Liver (tissue), 9 donors: ENCODE data around the gene DIP2C. TPM values are rescaled to one million over a fixed set of nuclear protein-coding genes. Genes with fewer than 3 reads are reported as not detected.

ENCODE experiments used
- DNase-seq: peaks from one replicate; pipeline ENCODE4 v3.0.0-alpha.2; 2017; ENCODE audit warnings: low spot score
- H3K27ac ChIP-seq, 2 donors: one replicate each; pipeline ENCODE4 v1.7.0; 2013; ENCODE audit warnings: inconsistent platforms in 2 of 2, low read length in 2 of 2, control low read depth in 1 of 2, low read depth in 1 of 2, mild to moderate bottlenecking in 1 of 2
- H3K27me3 ChIP-seq, 4 donors: one replicate each; pipeline versions ENCODE4 v1.6.1 to v1.7.0; 2013; ENCODE audit warnings: low read length in 3 of 4, inconsistent platforms in 1 of 4, mild to moderate bottlenecking in 1 of 4, moderate library complexity in 1 of 4; ENCODE audit not compliant: control insufficient read depth in 4 of 4, insufficient read depth in 4 of 4
- H3K36me3 ChIP-seq, 4 donors: one replicate each; pipeline versions ENCODE4 v1.6.1 to v1.7.0; 2013; ENCODE audit warnings: low read length in 3 of 4, mild to moderate bottlenecking in 3 of 4, low read depth in 1 of 4, moderate library complexity in 1 of 4; ENCODE audit not compliant: control insufficient read depth in 4 of 4, insufficient read depth in 3 of 4
- H3K4me1 ChIP-seq, 4 donors: one replicate each; pipeline versions ENCODE4 v1.6.1 to v1.7.0; 2013; ENCODE audit warnings: low read length in 3 of 4, mild to moderate bottlenecking in 3 of 4, moderate library complexity in 1 of 4; ENCODE audit not compliant: control insufficient read depth in 4 of 4, insufficient read depth in 4 of 4
- H3K4me3 ChIP-seq, 3 donors: one replicate each; pipeline versions ENCODE4 v1.6.1 to v1.7.0; 2013; ENCODE audit warnings: low read length in 3 of 3, control low read depth in 1 of 3, low read depth in 1 of 3, mild to moderate bottlenecking in 1 of 3
- H3K9ac ChIP-seq, 2 donors: one replicate each; pipeline ENCODE4 v1.7.0; 2013; ENCODE audit warnings: low read length in 2 of 2, mild to moderate bottlenecking in 2 of 2, moderate library complexity in 2 of 2, control low read depth in 1 of 2, low read depth in 1 of 2
- H3K9me3 ChIP-seq, 4 donors: one replicate each; pipeline versions ENCODE4 v1.6.1 to v1.7.0; 2013; ENCODE audit warnings: low read length in 3 of 4; ENCODE audit not compliant: control insufficient read depth in 4 of 4
- FOXA1 ChIP-seq: IDR thresholded peaks from 2 replicates; pipeline ENCODE4 v1.6.1; 2016; ENCODE audit warnings: antibody characterized with exemption
- HNF4G ChIP-seq: IDR thresholded peaks from 2 replicates; pipeline ENCODE4 v1.6.1; 2016; ENCODE audit warnings: antibody characterized with exemption
- RAD21 ChIP-seq, 2 donors: IDR thresholded peaks; 2 replicates each; pipeline ENCODE4 v1.6.1; 2016; ENCODE audit warnings: antibody characterized with exemption in 2 of 2, mild to moderate bottlenecking in 2 of 2
- REST ChIP-seq: IDR thresholded peaks from 2 replicates; pipeline ENCODE4 v1.6.1; 2016; ENCODE audit warnings: antibody characterized with exemption, mild to moderate bottlenecking
- TAF1 ChIP-seq: conservative IDR thresholded peaks from 2 replicates; pipeline ENCODE4 v1.6.1; 2016; ENCODE audit warnings: antibody characterized with exemption, mild to moderate bottlenecking
- YY1 ChIP-seq: IDR thresholded peaks from 2 replicates; pipeline ENCODE4 v1.6.1; 2016; ENCODE audit warnings: antibody characterized with exemption, mild to moderate bottlenecking
- WGBS: extraction: QIAGEN DNeasy Blood & Tissue Kit; methylation state at CpG from one replicate; pipeline ENCODE4 v1.1.7; 2013; 5-methylcytosine and 5-hydroxymethylcytosine counted together
- polyA plus RNA-seq, 2 donors: library from polyadenylated mRNA; stranded (reverse) in 1 of 2; unstranded in 1 of 2; fragments of 200-250 nt in 1 of 2; fragments of >200 nt in 1 of 2; fragmentation: Nextera tagmentation in 1 of 2; extraction: Ambion mirVana in 1 of 2; gene quantifications; one replicate each; pipeline versions ENCODE4 v1.2.1 to v1.2.3, GENCODE V29; 2013 to 2015
- total RNA-seq, 2 donors: library from RNA; depleted of rRNA; stranded (reverse); fragments of >200 nt; gene quantifications; one replicate each; pipeline ENCODE4 v1.2.3, GENCODE V29; 2014
- TF ChIP-seq, protein P1 (sequence below): IDR thresholded peaks from 2 replicates; pipeline ENCODE4 v1.6.1; 2016; ENCODE audit warnings: antibody characterized with exemption
- TF ChIP-seq, protein P2 (sequence below): fragments of 150-350 bp; IDR thresholded peaks from 2 replicates; pipeline ENCODE4 v1.5.1; 2017; ENCODE audit warnings: improper control_type of control experiment, low read depth, low read length; ENCODE audit not compliant: missing input control
- donor health status: healthy.
- donor health status: healthy.
- donor health status: healthy.
- donor health status: healthy.
- donor health status: healthy.

DIP2C gene
- total RNA-seq (10 to 100 TPM in 1 of 2 donors, 1 to 10 TPM in 1; 5.3 to 12.2 TPM), polyA plus RNA-seq (1 to 10 TPM; 4.2 to 6.0 TPM)

DNA sequence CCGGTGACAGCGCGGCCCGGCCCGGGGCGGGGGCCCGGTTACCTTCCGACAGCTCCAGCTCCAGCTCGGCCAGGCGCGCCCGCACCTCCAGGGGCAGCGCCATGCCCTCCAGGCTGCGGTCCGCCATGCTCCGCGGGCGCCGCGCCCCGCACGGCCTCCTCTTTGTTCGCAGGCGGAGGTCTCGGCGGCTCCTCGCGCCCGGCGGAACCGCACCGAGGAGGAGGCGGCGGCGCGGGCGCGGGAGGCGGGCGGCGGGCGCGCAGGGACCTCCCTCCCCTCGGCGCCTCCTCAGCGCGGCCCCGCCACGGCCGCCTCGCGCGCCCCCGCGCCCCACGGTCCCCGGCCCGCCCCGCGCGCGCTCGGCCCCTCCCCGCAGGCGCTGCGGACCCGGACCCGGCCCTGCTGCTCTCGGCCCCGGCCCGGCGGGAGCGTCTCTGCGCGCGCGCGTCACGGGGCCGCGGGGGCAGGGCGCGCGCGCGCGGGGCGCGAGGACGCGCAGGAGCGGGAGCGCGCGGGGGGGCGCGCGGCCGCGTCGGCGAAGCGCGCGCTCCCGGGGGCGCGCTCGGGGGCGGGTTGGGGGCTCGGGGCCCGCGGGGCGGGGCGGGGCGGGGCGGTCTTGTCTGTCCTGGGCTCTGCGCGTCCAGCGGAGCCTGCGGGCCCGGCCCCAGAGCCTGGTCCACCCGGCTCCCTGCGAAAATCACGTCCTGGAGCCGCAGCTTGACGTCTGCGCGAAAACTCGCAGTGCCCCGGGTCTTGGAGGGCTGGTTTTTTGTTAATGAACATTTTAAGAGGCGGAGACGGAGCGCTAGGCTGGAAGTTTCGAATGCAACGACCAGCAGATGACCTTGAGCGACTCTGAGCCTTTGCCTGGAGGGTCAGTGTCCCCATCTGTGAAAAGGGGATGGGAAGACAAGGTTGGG is at the start of gene DIP2C:
DIP2C (minus strand) TSS at position 217 of the 920 bp plus-strand sequence; CDS start at position 127, 90 bp downstream.
- peak; percentile 56 for DNase-seq
- Histone ChIP-seq H3K4me1 (peaks cover 3 to 14% (median 11%) of the 10 kb centered on the region in 4 donors), H3K36me3 (no peaks in the 10 kb centered on the region), H3K9ac (peak within 1 kb of the TSS; percentile 58 to 71), H3K4me3 (peak within 1 kb of the TSS; percentile 77 to 92 (median 79)), H3K27me3 (no peaks in the 10 kb centered on the region), H3K9me3 (no peaks in the 10 kb centered on the region), H3K27ac (peak within 1 kb of the TSS; percentile 86 to 96)
- 2% methylated on average over 134 of the region's 137 CpGs for WGBS
- TF ChIP-seq HNF4G (no peak), RAD21 (IDR thresholded peaks at IDR 0.05) (peak in 1 of 2 donors; percentile 21)

- Histone ChIP-seq H3K27ac (no peak overlapping the region), H3K27me3 (peaks cover 0 to 2% (median 0%) of the 10 kb centered on the region in 4 donors), H3K9me3 (peaks cover 0 to 3% (median under 1%) of the 10 kb centered on the region in 4 donors), H3K9ac (no peak overlapping the region), H3K4me3 (no peak overlapping the region), H3K4me1 (no peaks in the 10 kb centered on the region), H3K36me3 (no peaks in the 10 kb centered on the region)
- DNase-seq: no peak
- WGBS: 79% methylated on average over 3 of the region's 3 CpGs
- TF ChIP-seq FOXA1 (no peak), HNF4G (no peak)
- TF ChIP-seq, protein P1, sequence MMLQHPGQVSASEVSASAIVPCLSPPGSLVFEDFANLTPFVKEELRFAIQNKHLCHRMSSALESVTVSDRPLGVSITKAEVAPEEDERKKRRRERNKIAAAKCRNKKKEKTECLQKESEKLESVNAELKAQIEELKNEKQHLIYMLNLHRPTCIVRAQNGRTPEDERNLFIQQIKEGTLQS: no peak
These were observed 45.0 kb upstream of the DIP2C start for GRCh38 chr10:734481-734880.

DNA sequence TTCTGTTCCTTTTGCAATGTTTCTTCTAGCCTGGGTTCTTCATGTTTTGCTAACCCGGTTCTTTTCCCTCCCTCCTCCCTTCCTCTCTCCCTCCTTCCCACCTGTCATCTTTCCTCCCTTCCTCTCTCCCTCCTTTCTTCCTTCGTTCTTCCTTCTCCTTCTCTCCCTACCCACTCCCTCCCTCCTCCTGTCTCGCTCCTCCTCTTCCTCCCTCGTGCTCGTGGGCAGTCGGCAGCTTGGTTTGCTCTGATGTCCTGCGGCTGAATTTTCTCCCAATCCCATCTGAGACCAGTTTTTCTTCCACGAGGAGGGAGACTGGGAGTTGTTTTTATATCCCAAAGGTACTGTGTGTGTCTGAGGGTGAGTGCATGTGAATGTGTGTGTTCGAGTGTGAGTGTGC is 43.6 kb upstream of the DIP2C start:
- no peak overlapping the region for H3K27ac ChIP-seq
- H3K36me3 ChIP-seq: no peaks in the 10 kb centered on the region
- no peaks in the 10 kb centered on the region for H3K4me1 ChIP-seq
- WGBS: 77% methylated on average over 9 of the region's 9 CpGs
- no peak for TF ChIP-seq REST
- TF ChIP-seq YY1: no peak
- TF ChIP-seq, protein P2, sequence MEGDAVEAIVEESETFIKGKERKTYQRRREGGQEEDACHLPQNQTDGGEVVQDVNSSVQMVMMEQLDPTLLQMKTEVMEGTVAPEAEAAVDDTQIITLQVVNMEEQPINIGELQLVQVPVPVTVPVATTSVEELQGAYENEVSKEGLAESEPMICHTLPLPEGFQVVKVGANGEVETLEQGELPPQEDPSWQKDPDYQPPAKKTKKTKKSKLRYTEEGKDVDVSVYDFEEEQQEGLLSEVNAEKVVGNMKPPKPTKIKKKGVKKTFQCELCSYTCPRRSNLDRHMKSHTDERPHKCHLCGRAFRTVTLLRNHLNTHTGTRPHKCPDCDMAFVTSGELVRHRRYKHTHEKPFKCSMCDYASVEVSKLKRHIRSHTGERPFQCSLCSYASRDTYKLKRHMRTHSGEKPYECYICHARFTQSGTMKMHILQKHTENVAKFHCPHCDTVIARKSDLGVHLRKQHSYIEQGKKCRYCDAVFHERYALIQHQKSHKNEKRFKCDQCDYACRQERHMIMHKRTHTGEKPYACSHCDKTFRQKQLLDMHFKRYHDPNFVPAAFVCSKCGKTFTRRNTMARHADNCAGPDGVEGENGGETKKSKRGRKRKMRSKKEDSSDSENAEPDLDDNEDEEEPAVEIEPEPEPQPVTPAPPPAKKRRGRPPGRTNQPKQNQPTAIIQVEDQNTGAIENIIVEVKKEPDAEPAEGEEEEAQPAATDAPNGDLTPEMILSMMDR: no peak
- TF ChIP-seq TAF1: no peak
- no peak overlapping the region for H3K9ac ChIP-seq
- peaks cover 0 to 2% (median 0%) of the 10 kb centered on the region in 4 donors for H3K27me3 ChIP-seq
- no peak overlapping the region for H3K4me3 ChIP-seq
- peaks cover 0 to 3% (median under 1%) of the 10 kb centered on the region in 4 donors for H3K9me3 ChIP-seq
- no peak for DNase-seq
